Spleen (tissue), 11 donors: ENCODE data around the gene ANP32A. TPM values are rescaled to one million over a fixed set of nuclear protein-coding genes. Genes with fewer than 3 reads are reported as not detected.

Experiments
- DNase-seq: peaks from one replicate; pipeline ENCODE4 v3.0.0-alpha.2; 2020
- H3K27ac ChIP-seq, 8 donors: fragments of 200-600 bp; sonication (generic) in 7 of 8; 1 replicate in 4 of 8; 2 replicates in 4 of 8; pipeline versions ENCODE4 v1.5.0 to v1.8.0; 2016 to 2021; ENCODE audit warnings: inconsistent platforms in 4 of 8, mild to moderate bottlenecking in 4 of 8, moderate library complexity in 1 of 8
- H3K27me3 ChIP-seq, 7 donors: fragments of 200-600 bp; sonication (generic) in 6 of 7; replicated peaks in 1 of 7; 1 replicate in 4 of 7; 2 replicates in 3 of 7; pipeline versions ENCODE4 v1.5.0 to v1.8.0; 2016 to 2021; ENCODE audit warnings: inconsistent platforms in 3 of 7, mild to moderate bottlenecking in 1 of 7
- H3K36me3 ChIP-seq, 6 donors: fragments of 200-600 bp; sonication (generic) in 5 of 6; 1 replicate in 4 of 6; 2 replicates in 2 of 6; pipeline versions ENCODE4 v1.5.0 to v1.8.0; 2016 to 2021; ENCODE audit warnings: inconsistent platforms in 2 of 6
- H3K4me1 ChIP-seq, 6 donors: fragments of 200-600 bp; sonication (generic) in 5 of 6; 1 replicate in 3 of 6; 2 replicates in 3 of 6; pipeline versions ENCODE4 v1.5.0 to v1.8.0; 2016 to 2021; ENCODE audit warnings: inconsistent platforms in 3 of 6
- H3K4me3 ChIP-seq, 8 donors: fragments of 200-600 bp; sonication (generic) in 7 of 8; 1 replicate in 4 of 8; 2 replicates in 4 of 8; pipeline versions ENCODE4 v1.5.0 to v1.8.0; 2016 to 2021; ENCODE audit warnings: inconsistent platforms in 4 of 8, mild to moderate bottlenecking in 4 of 8, moderate library complexity in 2 of 8
- H3K9me3 ChIP-seq, 8 donors: fragments of 200-600 bp; sonication (generic) in 7 of 8; 1 replicate in 4 of 8; 2 replicates in 4 of 8; pipeline versions ENCODE4 v1.5.0 to v1.8.0; 2016 to 2021; ENCODE audit warnings: inconsistent platforms in 4 of 8
- POLR2A ChIP-seq, 3 donors: fragments of 450-650 bp; IDR thresholded peaks; one replicate each; pipeline ENCODE4 v1.5.1; 2017; ENCODE audit warnings: antibody characterized with exemption in 3 of 3, mild to moderate bottlenecking in 1 of 3
- POLR2AphosphoS5 ChIP-seq, 3 donors: sonication (generic); formaldehyde crosslinking; IDR thresholded peaks; one replicate each; pipeline ENCODE4 v1.5.1; 2017; ENCODE audit warnings: antibody characterized with exemption in 3 of 3
- WGBS, 5 donors: extraction: QIAGEN DNeasy Blood & Tissue Kit in 3 of 5; methylation state at CpG; one replicate each; pipeline versions ENCODE4 v1.1.5 to v1.1.7; 2013 to 2018; 5-methylcytosine and 5-hydroxymethylcytosine counted together
- intact Hi-C: fragments of 100-400 bp; cut with DNase I; formaldehyde crosslinking; loops from one replicate; pipeline ENCODE4 v1.15.0; 2023; ENCODE audit warnings: low total_unique reads
- polyA plus RNA-seq, 3 donors: library from polyadenylated mRNA; stranded (reverse); fragments of 200-250 nt; gene quantifications; one replicate each; pipeline ENCODE4 v1.2.1, GENCODE V29; 2013
- total RNA-seq, 7 donors: library from RNA; depleted of rRNA in 3 of 7; stranded (reverse); fragments of >200 nt in 3 of 7; fragmentation: NEBNext Ultra II Directional in 4 of 7; extraction: Animal tissue kit (Norgen Biotek cat#: 25700) in 4 of 7; gene quantifications; one replicate each; pipeline versions ENCODE4 v1.1.0 to v1.2.1, GENCODE V29; 2016 to 2021
- TF ChIP-seq, protein P1 (sequence below), 11 experiments: fragments of 200-600 bp in 7 of 11; fragments of 450-650 bp in 4 of 11; sonication (generic) in 4 of 11; IDR thresholded peaks in 8 of 11; conservative IDR thresholded peaks in 3 of 11; 1 replicate in 7 of 11; 2 replicates in 4 of 11; pipeline versions ENCODE4 v1.4.0 to v1.8.0; 2016 to 2021; ENCODE audit warnings: antibody characterized with exemption in 11 of 11, inconsistent platforms in 4 of 11, mild to moderate bottlenecking in 1 of 11
- donor health status: healthy with polysubstance abuse.
- donor health status: DM: no; HTN: no; CAD: no; lungs with moderate emphysema.
- donor health status: DM: no; HTN: no; CAD: no.
- donor health status: Bipolar disorder and iron deficiency.
- donor health status: healthy.
- donor health status: DM: no; HTN: no; CAD: no.
- donor health status: DM: yes; HTN: yes; CAD: no.

Gene ANP32A
- total and polyA plus RNA-seq, 10 donors, result 58.6 to 163 (median 102) TPM

GRCh38 chr15:68787609-68788263 is 33.0 kb downstream of the ANP32A start:
- intact Hi-C loops, result no loop called here
- no peak for DNase-seq
- peaks cover 39 to 94% (median 64%) of the 10 kb centered on the region in 6 donors for H3K4me1 ChIP-seq
- H3K36me3 ChIP-seq, result peaks cover 0 to 72% (median 40%) of the 10 kb centered on the region in 6 donors
- H3K4me3 ChIP-seq, result no peak overlapping the region
- H3K27me3 ChIP-seq, result no peaks in the 10 kb centered on the region
- TF ChIP-seq POLR2A (IDR thresholded peaks at IDR 0.05), result no peak
- TF ChIP-seq, protein P1, sequence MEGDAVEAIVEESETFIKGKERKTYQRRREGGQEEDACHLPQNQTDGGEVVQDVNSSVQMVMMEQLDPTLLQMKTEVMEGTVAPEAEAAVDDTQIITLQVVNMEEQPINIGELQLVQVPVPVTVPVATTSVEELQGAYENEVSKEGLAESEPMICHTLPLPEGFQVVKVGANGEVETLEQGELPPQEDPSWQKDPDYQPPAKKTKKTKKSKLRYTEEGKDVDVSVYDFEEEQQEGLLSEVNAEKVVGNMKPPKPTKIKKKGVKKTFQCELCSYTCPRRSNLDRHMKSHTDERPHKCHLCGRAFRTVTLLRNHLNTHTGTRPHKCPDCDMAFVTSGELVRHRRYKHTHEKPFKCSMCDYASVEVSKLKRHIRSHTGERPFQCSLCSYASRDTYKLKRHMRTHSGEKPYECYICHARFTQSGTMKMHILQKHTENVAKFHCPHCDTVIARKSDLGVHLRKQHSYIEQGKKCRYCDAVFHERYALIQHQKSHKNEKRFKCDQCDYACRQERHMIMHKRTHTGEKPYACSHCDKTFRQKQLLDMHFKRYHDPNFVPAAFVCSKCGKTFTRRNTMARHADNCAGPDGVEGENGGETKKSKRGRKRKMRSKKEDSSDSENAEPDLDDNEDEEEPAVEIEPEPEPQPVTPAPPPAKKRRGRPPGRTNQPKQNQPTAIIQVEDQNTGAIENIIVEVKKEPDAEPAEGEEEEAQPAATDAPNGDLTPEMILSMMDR (IDR thresholded peaks at IDR 0.05 in 8 of 11, conservative IDR thresholded peaks at IDR 0.05 in 3 of 11), result no peak
- no peak for TF ChIP-seq POLR2AphosphoS5 (IDR thresholded peaks at IDR 0.05)
- H3K27ac ChIP-seq, result peak overlapping the region in 2 of 8 donors; percentile 19 to 49
- H3K9me3 ChIP-seq, result no peaks in the 10 kb centered on the region
- 45 to 60% (median 47%) methylated on average over 17 of the region's 17 CpGs for WGBS, 5 donors

GRCh38 chr15:68786753-68787152 is 33.9 kb downstream of the ANP32A start:
- intact Hi-C loops, result no loop called here
- Histone ChIP-seq H3K4me3 (no peak overlapping the region), H3K36me3 (peaks cover 0 to 81% (median 43%) of the 10 kb centered on the region in 6 donors), H3K27me3 (no peaks in the 10 kb centered on the region), H3K4me1 (peaks cover 38 to 94% (median 64%) of the 10 kb centered on the region in 6 donors), H3K27ac (no peak overlapping the region), H3K9me3 (no peaks in the 10 kb centered on the region)
- 76 to 97% (median 87%) methylated on average over 5 of the region's 5 CpGs for WGBS, 5 donors
- DNase-seq, result no peak
- TF ChIP-seq POLR2A (IDR thresholded peaks at IDR 0.05) (no peak), POLR2AphosphoS5 (IDR thresholded peaks at IDR 0.05) (no peak)
- TF ChIP-seq, protein P1 (IDR thresholded peaks at IDR 0.05 in 8 of 11, conservative IDR thresholded peaks at IDR 0.05 in 3 of 11), result no peak

- Histone ChIP-seq H3K4me3 (no peak overlapping the region), H3K27me3 (no peaks in the 10 kb centered on the region), H3K4me1 (peaks cover 29 to 94% (median 61%) of the 10 kb centered on the region in 6 donors), H3K36me3 (peaks cover 0 to 94% (median 48%) of the 10 kb centered on the region in 6 donors), H3K9me3 (no peaks in the 10 kb centered on the region), H3K27ac (peak overlapping the region in 1 of 8 donors; percentile 19)
- no peak for DNase-seq
- intact Hi-C loops, result no loop called here
- WGBS, 5 donors, result 27 to 55% (median 45%) methylated on average over 4 to 5 of the region's 5 CpGs
- TF ChIP-seq POLR2AphosphoS5 (IDR thresholded peaks at IDR 0.05) (no peak), POLR2A (IDR thresholded peaks at IDR 0.05) (no peak)
- TF ChIP-seq, protein P1 (IDR thresholded peaks at IDR 0.05 in 8 of 11, conservative IDR thresholded peaks at IDR 0.05 in 3 of 11), result no peak
Observed at GRCh38 chr15:68785541-68785940, 35.2 kb downstream of the ANP32A start.

DNA sequence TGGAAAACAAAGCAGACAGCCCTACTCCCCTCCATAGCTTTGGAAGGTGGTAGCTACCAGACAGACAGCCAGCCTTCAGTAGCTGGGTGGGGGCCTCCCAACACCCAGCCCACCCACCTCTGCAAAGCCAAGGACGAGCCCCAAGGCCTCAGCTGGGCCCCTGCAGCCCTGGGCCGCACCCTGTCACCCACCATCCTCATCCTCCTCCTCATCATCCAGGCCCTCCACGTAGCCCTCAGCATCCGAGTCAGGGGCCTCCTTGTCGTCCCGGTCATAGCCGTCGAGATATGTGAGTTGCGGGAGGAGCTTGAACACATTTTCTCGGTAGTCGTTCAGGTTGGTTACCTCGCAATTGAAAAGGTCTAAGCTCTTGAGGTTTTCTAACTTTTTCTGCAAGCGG is 36.5 kb downstream of the ANP32A start:
- H3K36me3 ChIP-seq, result peaks cover 0 to 100% (median 60%) of the 10 kb centered on the region in 6 donors
- H3K9me3 ChIP-seq, result no peaks in the 10 kb centered on the region
- intact Hi-C loops, result loop anchor here (5.0 kb wide), 1 partner anchor 43 kb away; no protein-coding TSS in a partner anchor
- no peak overlapping the region for H3K4me3 ChIP-seq
- H3K27ac ChIP-seq, result peak overlapping the region in 3 of 8 donors; percentile 89 to 94 (median 92)
- H3K4me1 ChIP-seq, result peaks cover 16 to 94% (median 49%) of the 10 kb centered on the region in 6 donors
- WGBS, 5 donors, result 90 to 96% (median 92%) methylated on average over 13 of the region's 13 CpGs
- DNase-seq, result no peak
- no peaks in the 10 kb centered on the region for H3K27me3 ChIP-seq
- TF ChIP-seq POLR2A (IDR thresholded peaks at IDR 0.05) (no peak), POLR2AphosphoS5 (IDR thresholded peaks at IDR 0.05) (peak in 1 of 3 donors; percentile 21)
